Measurements from ENCODE around the gene UBA5. TPM values are rescaled to one million over a fixed set of nuclear protein-coding genes. Genes with fewer than 3 reads are reported as not detected.

Gene UBA5
- polyA plus RNA-seq, 3 donors, result 9.3 to 19.5 (median 13.8) TPM

DNA sequence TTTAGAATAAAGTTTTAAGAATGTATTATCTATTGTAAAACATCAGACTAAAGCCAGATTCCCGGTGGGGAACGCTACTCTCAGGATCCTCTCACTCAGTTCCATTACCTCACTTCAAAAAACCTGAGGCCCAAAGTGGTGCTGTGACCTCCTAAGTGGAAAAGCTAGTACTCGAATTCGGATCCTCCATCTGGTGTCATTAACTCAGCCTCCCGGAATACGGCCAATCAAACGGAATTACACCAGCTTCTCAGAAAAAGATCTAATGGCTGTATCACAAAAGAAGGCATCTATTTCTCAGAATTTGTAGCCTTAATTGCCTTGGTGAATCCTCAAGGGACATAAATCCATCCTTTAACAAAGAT, 1.1 kb upstream of the UBA5 start:
- Mint-ChIP-seq H3K27me3 (ENCODE audit: low read depth in 3 of 3) (no peaks in the 10 kb centered on the region), H3K36me3 (no peaks in the 10 kb centered on the region), H3K4me3 (peak overlapping the region; percentile 98), H3K9me3 (no peaks in the 10 kb centered on the region), H3K4me1 (peaks cover 33% of the 10 kb centered on the region), H3K27ac (peak overlapping the region in 1 of 7 donors; percentile 95)
- no peak for DNase-seq
- Histone ChIP-seq H2AFZ (ENCODE audit: insufficient read depth, low read depth, low read length, poor library complexity, severe bottlenecking) (peak overlapping the region; percentile 99), H3K9me3 (replicated peaks in 1 of 2; ENCODE audit: control insufficient read depth in 1 of 2, insufficient read depth in 1 of 2, low read length in 2 of 2) (no peaks in the 10 kb centered on the region), H3K4me3 (replicated peaks in 1 of 3; ENCODE audit: low read depth in 2 of 3, low read length in 3 of 3) (peak overlapping the region; percentile 62 to 96 (median 79)), H3K27ac (ENCODE audit: low read depth in 1 of 2, low read length in 2 of 2) (no peak overlapping the region), H3K4me2 (replicated peaks; ENCODE audit: extremely low read depth, low read length, poor library complexity, severe bottlenecking) (peak overlapping the region; percentile 96), H3K9ac (ENCODE audit: insufficient read depth, low read length, poor library complexity, severe bottlenecking) (peak overlapping the region; percentile 88), H4K20me1 (ENCODE audit: insufficient read depth, low read length) (no peaks in the 10 kb centered on the region), H3K36me3 (replicated peaks in 1 of 2; ENCODE audit: control insufficient read depth in 1 of 2, insufficient read depth in 2 of 2, low read length in 2 of 2) (no peaks in the 10 kb centered on the region), H3K79me2 (ENCODE audit: insufficient read depth, low read length) (peaks cover 24% of the 10 kb centered on the region), H3K27me3 (ENCODE audit: control insufficient read depth in 2 of 2, insufficient read depth in 2 of 2, low read length in 2 of 2) (no peaks in the 10 kb centered on the region), H3K4me1 (ENCODE audit: control insufficient read depth in 1 of 2, insufficient read depth in 2 of 2, low read length in 2 of 2) (peaks cover 16 to 23% of the 10 kb centered on the region in 2 donors)
- WGBS (ENCODE audit: insufficient coverage), result 42% methylated on average over 4 of the region's 7 CpGs
- TF ChIP-seq, protein P1, sequence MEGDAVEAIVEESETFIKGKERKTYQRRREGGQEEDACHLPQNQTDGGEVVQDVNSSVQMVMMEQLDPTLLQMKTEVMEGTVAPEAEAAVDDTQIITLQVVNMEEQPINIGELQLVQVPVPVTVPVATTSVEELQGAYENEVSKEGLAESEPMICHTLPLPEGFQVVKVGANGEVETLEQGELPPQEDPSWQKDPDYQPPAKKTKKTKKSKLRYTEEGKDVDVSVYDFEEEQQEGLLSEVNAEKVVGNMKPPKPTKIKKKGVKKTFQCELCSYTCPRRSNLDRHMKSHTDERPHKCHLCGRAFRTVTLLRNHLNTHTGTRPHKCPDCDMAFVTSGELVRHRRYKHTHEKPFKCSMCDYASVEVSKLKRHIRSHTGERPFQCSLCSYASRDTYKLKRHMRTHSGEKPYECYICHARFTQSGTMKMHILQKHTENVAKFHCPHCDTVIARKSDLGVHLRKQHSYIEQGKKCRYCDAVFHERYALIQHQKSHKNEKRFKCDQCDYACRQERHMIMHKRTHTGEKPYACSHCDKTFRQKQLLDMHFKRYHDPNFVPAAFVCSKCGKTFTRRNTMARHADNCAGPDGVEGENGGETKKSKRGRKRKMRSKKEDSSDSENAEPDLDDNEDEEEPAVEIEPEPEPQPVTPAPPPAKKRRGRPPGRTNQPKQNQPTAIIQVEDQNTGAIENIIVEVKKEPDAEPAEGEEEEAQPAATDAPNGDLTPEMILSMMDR (IDR thresholded peaks at IDR 0.05), result no peak
- intact Hi-C loops (cut with micrococcal nuclease), result no loop called here

DNA sequence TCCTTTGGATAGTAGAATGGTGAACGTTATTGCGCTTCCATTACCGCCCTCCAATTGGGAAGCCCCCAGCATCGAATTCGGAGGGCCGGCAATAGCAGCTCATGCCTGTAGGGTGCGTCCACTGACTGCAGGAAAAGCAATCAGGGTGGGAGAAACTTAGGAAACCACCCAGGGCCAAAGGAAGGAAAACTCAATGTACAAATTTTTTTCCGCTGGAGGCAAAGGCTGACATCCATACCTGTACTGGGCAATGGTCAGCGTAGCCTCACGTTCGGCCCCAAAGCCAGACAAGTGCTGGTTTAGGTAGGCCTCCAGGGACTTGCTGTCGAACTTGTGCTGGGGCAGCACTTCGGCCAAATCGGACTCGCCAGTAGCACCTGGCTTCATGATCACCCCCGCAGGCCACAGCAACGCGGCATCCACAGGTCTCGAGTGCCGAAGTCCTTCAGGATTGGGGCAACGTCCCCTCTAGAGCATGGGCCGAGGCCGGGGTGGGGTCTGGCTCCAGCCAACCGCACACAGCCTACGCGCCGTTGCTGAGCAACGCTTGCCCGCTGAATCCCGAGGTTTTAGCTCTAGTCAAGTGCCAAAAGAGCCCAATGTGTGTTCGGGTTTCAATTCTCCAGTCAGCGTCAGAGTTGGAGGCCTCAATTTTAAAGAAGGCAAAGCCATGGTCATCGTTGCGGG, 621 bp upstream of the UBA5 start, which contains the start of gene ACAD11:
Gene ACAD11 (minus strand): TSS at position 445 of the 687 bp plus-strand sequence. CDS start 58 bp downstream, at position 387.
- Histone ChIP-seq H2AFZ (ENCODE audit: insufficient read depth, low read depth, low read length, poor library complexity, severe bottlenecking) (peak within 1 kb of the TSS; percentile 99), H3K9ac (ENCODE audit: insufficient read depth, low read length, poor library complexity, severe bottlenecking) (peak within 1 kb of the TSS; percentile 88), H3K79me2 (ENCODE audit: insufficient read depth, low read length) (peaks cover 24% of the 10 kb centered on the region), H3K4me2 (replicated peaks; ENCODE audit: extremely low read depth, low read length, poor library complexity, severe bottlenecking) (peak within 1 kb of the TSS; percentile 96), H3K9me3 (replicated peaks in 1 of 2; ENCODE audit: control insufficient read depth in 1 of 2, insufficient read depth in 1 of 2, low read length in 2 of 2) (no peaks in the 10 kb centered on the region), H3K27ac (ENCODE audit: low read depth in 1 of 2, low read length in 2 of 2) (peak within 1 kb of the TSS; percentile 73 to 87), H3K27me3 (ENCODE audit: control insufficient read depth in 2 of 2, insufficient read depth in 2 of 2, low read length in 2 of 2) (no peaks in the 10 kb centered on the region), H3K36me3 (replicated peaks in 1 of 2; ENCODE audit: control insufficient read depth in 1 of 2, insufficient read depth in 2 of 2, low read length in 2 of 2) (no peaks in the 10 kb centered on the region), H3K4me1 (ENCODE audit: control insufficient read depth in 1 of 2, insufficient read depth in 2 of 2, low read length in 2 of 2) (peaks cover 16 to 23% of the 10 kb centered on the region in 2 donors), H4K20me1 (ENCODE audit: insufficient read depth, low read length) (no peaks in the 10 kb centered on the region), H3K4me3 (replicated peaks in 1 of 3; ENCODE audit: low read depth in 2 of 3, low read length in 3 of 3) (peak within 1 kb of the TSS; percentile 62 to 96 (median 79))
- no peaks in the 10 kb centered on the region for H3K27me3 Mint-ChIP-seq (ENCODE audit: low read depth in 3 of 3)
- no peaks in the 10 kb centered on the region for H3K36me3 Mint-ChIP-seq
- peak within 1 kb of the TSS; percentile 74 to 95 (median 91) for H3K27ac Mint-ChIP-seq
- 0% methylated on average over 27 of the region's 34 CpGs for WGBS (ENCODE audit: insufficient coverage)
- peaks cover 33% of the 10 kb centered on the region for H3K4me1 Mint-ChIP-seq
- intact Hi-C loops (cut with micrococcal nuclease), result no loop called here
- H3K4me3 Mint-ChIP-seq, result peak within 1 kb of the TSS; percentile 98
- DNase-seq, result peak; percentile 36 to 46 (median 42)
- no peaks in the 10 kb centered on the region for H3K9me3 Mint-ChIP-seq
- TF ChIP-seq, protein P1 (IDR thresholded peaks at IDR 0.05), result peak; percentile 59

Measured in CD14-positive monocyte (primary cell).